ENCODE measurements around the gene AADAC. TPM values are rescaled to one million over a fixed set of nuclear protein-coding genes. Genes with fewer than 3 reads are reported as not detected.

The AADAC gene
- polyA plus RNA-seq, 1 of the 3 experiments (the other 2 are of a cell fraction), result 1.2 TPM

DNA sequence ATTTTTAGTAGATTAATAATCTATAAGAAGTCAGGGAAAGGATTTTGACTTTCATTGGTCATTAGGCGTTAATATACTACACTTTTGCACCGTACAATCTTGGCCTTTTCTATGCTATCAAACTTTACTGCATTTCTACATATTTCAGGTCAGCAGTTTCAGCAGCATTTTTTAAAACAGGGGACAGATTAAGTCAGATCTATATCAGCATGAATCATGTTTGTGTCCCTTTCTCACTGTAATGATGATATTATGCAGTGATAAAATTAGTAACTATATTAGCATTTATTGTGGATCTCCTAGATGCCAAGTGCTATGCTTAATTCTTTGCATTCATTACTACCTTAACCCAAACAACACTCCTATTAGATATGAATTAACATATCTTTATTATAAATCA is 20.3 kb upstream of the AADAC start:
- no peaks in the 10 kb centered on the region for H3K27me3 ChIP-seq (ENCODE audit: insufficient read depth)
- H3K36me3 ChIP-seq (replicated peaks in 1 of 2; ENCODE audit: control insufficient read depth in 1 of 2, insufficient read depth in 2 of 2, low read length in 1 of 2), result peaks cover 0 to 13% of the 10 kb centered on the region in 2 experiments
- no peak overlapping the region for H2AFZ ChIP-seq (ENCODE audit: low read depth)
- ChIA-PET POLR2A (no interaction called here), CTCF (no interaction called here)
- H3K4me1 ChIP-seq (ENCODE audit: control insufficient read depth in 1 of 2, insufficient read depth in 2 of 2, low read depth in 1 of 2, low read length in 1 of 2), result peaks cover 0 to 9% of the 10 kb centered on the region in 2 experiments; a peak in 2 of 4 replicates
- TF ChIP-seq FOXM1 (IDR thresholded peaks at IDR 0.05; ENCODE audit: low read depth) (no peak), TEAD4 (IDR thresholded peaks at IDR 0.05; ENCODE audit: borderline replicate concordance, insufficient read depth) (no peak), NFIC (IDR thresholded peaks at IDR 0.05; ENCODE audit: borderline replicate concordance) (no peak), SIN3A (IDR thresholded peaks at IDR 0.05; ENCODE audit: borderline replicate concordance, low read depth, low read length) (no peak), POLR2AphosphoS5 (IDR thresholded peaks at IDR 0.05; ENCODE audit: low read depth, low read length) (no peak), JUND (IDR thresholded peaks at IDR 0.05) (0 out of 2 replicates have a peak, but pooled peaks have one; percentile 14)
- TF ChIP-seq, protein P1, sequence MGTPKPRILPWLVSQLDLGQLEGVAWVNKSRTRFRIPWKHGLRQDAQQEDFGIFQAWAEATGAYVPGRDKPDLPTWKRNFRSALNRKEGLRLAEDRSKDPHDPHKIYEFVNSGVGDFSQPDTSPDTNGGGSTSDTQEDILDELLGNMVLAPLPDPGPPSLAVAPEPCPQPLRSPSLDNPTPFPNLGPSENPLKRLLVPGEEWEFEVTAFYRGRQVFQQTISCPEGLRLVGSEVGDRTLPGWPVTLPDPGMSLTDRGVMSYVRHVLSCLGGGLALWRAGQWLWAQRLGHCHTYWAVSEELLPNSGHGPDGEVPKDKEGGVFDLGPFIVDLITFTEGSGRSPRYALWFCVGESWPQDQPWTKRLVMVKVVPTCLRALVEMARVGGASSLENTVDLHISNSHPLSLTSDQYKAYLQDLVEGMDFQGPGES (IDR thresholded peaks at IDR 0.05; ENCODE audit: low read depth, low read length), result no peak
- H4K20me1 ChIP-seq (ENCODE audit: insufficient read depth), result no peaks in the 10 kb centered on the region
- 31% methylated on average over 2 of the region's 2 CpGs for WGBS (ENCODE audit: low lambda C conversion rate)
- no peak overlapping the region for H3K4me2 ChIP-seq
- H3K9me2 ChIP-seq, result no peaks in the 10 kb centered on the region
- H3K9ac ChIP-seq, result peak overlapping the region; percentile 11; the same call in 1 of the 2 replicates
- H3K27ac ChIP-seq (ENCODE audit: low read depth in 2 of 2, low read length in 1 of 2), result peak overlapping the region in 1 of 2 experiments; percentile 72; a peak in 2 of 4 replicates
- peaks cover 58% of the 10 kb centered on the region for H3F3A ChIP-seq (replicated peaks; ENCODE audit: insufficient read depth)
- H3K9me3 ChIP-seq, result no peaks in the 10 kb centered on the region; the same call in none of the 2 replicates
- H3K4me3 ChIP-seq (ENCODE audit: low read depth in 2 of 2, low read length in 1 of 2), result no peak overlapping the region
- H3K79me2 ChIP-seq (ENCODE audit: insufficient read depth), result peaks cover 46% of the 10 kb centered on the region
- no peak for DNase-seq

DNA sequence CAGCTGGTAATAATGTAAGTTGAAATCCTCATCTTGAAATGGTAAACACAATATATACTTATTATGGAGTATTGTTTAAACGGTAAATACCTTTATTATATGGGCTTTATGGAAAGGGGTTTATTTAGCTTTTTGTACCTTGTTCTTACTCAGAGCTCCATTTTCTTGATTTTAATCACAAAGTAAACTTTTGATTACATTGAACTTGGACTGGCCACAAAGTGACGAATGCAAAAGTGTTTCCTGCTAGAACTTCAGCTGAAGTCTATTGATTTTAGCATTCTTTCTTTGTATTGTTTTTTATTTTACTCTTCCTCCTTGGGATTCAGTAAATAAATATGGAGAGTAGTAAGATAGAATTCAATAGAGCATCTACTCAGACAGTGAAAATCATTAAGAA is 19.8 kb upstream of the AADAC start:
- no peaks in the 10 kb centered on the region; the same call in none of the 2 replicates for H3K9me3 ChIP-seq
- no peak overlapping the region for H3K4me2 ChIP-seq
- TF ChIP-seq FOSL2 (IDR thresholded peaks at IDR 0.05; ENCODE audit: borderline replicate concordance, low read depth), result no peak
- no peak for TF ChIP-seq FOXM1 (IDR thresholded peaks at IDR 0.05; ENCODE audit: low read depth)
- no peak for TF ChIP-seq TEAD4 (IDR thresholded peaks at IDR 0.05; ENCODE audit: borderline replicate concordance, insufficient read depth)
- TF ChIP-seq EZH2phosphoT487 (IDR thresholded peaks at IDR 0.05; ENCODE audit: borderline replicate concordance, low read depth), result no peak
- TF ChIP-seq TAF1 (IDR thresholded peaks at IDR 0.05; ENCODE audit: borderline replicate concordance, low read depth, low read length), result no peak
- no peak for TF ChIP-seq SMC3 (IDR thresholded peaks at IDR 0.05; ENCODE audit: low read depth, low read length)
- TF ChIP-seq, protein P2, sequence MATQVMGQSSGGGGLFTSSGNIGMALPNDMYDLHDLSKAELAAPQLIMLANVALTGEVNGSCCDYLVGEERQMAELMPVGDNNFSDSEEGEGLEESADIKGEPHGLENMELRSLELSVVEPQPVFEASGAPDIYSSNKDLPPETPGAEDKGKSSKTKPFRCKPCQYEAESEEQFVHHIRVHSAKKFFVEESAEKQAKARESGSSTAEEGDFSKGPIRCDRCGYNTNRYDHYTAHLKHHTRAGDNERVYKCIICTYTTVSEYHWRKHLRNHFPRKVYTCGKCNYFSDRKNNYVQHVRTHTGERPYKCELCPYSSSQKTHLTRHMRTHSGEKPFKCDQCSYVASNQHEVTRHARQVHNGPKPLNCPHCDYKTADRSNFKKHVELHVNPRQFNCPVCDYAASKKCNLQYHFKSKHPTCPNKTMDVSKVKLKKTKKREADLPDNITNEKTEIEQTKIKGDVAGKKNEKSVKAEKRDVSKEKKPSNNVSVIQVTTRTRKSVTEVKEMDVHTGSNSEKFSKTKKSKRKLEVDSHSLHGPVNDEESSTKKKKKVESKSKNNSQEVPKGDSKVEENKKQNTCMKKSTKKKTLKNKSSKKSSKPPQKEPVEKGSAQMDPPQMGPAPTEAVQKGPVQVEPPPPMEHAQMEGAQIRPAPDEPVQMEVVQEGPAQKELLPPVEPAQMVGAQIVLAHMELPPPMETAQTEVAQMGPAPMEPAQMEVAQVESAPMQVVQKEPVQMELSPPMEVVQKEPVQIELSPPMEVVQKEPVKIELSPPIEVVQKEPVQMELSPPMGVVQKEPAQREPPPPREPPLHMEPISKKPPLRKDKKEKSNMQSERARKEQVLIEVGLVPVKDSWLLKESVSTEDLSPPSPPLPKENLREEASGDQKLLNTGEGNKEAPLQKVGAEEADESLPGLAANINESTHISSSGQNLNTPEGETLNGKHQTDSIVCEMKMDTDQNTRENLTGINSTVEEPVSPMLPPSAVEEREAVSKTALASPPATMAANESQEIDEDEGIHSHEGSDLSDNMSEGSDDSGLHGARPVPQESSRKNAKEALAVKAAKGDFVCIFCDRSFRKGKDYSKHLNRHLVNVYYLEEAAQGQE (IDR thresholded peaks at IDR 0.05; ENCODE audit: low read depth, low read length), result no peak
- TF ChIP-seq, protein P3, sequence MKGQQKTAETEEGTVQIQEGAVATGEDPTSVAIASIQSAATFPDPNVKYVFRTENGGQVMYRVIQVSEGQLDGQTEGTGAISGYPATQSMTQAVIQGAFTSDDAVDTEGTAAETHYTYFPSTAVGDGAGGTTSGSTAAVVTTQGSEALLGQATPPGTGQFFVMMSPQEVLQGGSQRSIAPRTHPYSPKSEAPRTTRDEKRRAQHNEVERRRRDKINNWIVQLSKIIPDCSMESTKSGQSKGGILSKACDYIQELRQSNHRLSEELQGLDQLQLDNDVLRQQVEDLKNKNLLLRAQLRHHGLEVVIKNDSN (IDR thresholded peaks at IDR 0.05; ENCODE audit: borderline replicate concordance, low read depth), result no peak
- TF ChIP-seq NRF1 (IDR thresholded peaks at IDR 0.05; ENCODE audit: low read depth, low read length), result no peak
- TF ChIP-seq RCOR1 (IDR thresholded peaks at IDR 0.05; ENCODE audit: low read length), result no peak
- no peak for TF ChIP-seq EP300 (IDR thresholded peaks at IDR 0.05; ENCODE audit: borderline replicate concordance in 1 of 2, low read depth in 1 of 2, low read length in 1 of 2)
- TF ChIP-seq, protein P4, sequence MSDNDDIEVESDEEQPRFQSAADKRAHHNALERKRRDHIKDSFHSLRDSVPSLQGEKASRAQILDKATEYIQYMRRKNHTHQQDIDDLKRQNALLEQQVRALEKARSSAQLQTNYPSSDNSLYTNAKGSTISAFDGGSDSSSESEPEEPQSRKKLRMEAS (IDR thresholded peaks at IDR 0.05; ENCODE audit: low read depth), result no peak
- TF ChIP-seq GABPA (IDR thresholded peaks at IDR 0.05; ENCODE audit: low read depth), result no peak

More for the DNA sequence above, 19.8 kb upstream of the AADAC start:
- H3K4me3 ChIP-seq (ENCODE audit: low read depth in 2 of 2, low read length in 1 of 2), result no peak overlapping the region
- DNase-seq, result no peak
- peaks cover 0 to 13% of the 10 kb centered on the region in 2 experiments for H3K36me3 ChIP-seq (replicated peaks in 1 of 2; ENCODE audit: control insufficient read depth in 1 of 2, insufficient read depth in 2 of 2, low read length in 1 of 2)
- CTCF ChIA-PET, result no interaction called here
- peaks cover 46% of the 10 kb centered on the region for H3K79me2 ChIP-seq (ENCODE audit: insufficient read depth)
- H3F3A ChIP-seq (replicated peaks; ENCODE audit: insufficient read depth), result peaks cover 61% of the 10 kb centered on the region
- peak overlapping the region in 1 of 2 experiments; percentile 72; a peak in 3 of 4 replicates for H3K27ac ChIP-seq (ENCODE audit: low read depth in 2 of 2, low read length in 1 of 2)
- H3K27me3 ChIP-seq (ENCODE audit: insufficient read depth), result no peaks in the 10 kb centered on the region
- peaks cover 0 to 9% of the 10 kb centered on the region in 2 experiments; a peak in 2 of 4 replicates for H3K4me1 ChIP-seq (ENCODE audit: control insufficient read depth in 1 of 2, insufficient read depth in 2 of 2, low read depth in 1 of 2, low read length in 1 of 2)
- H3K9me2 ChIP-seq, result no peaks in the 10 kb centered on the region
- peak overlapping the region; percentile 54; the same call in 1 of the 2 replicates for H2AFZ ChIP-seq (ENCODE audit: low read depth)
- no peaks in the 10 kb centered on the region for H4K20me1 ChIP-seq (ENCODE audit: insufficient read depth)
- POLR2A ChIA-PET, result no interaction called here
- H3K9ac ChIP-seq, result no peak overlapping the region; the same call in 1 of the 2 replicates
- 24% methylated on average over 2 of the region's 2 CpGs for WGBS (ENCODE audit: low lambda C conversion rate)

All from SK-N-SH (cell line).